COLO829 (cell line): Measurements from ENCODE around the gene PRDM1.
A peak's percentile ranks its signal among the peaks of the same experiment; 100 is the strongest.

ENCODE experiments used
- DNase-seq: peaks from one replicate; pipeline ENCODE4 v3.0.0; 2012; ENCODE audit warnings: low spot score

Gene PRDM1

DNA sequence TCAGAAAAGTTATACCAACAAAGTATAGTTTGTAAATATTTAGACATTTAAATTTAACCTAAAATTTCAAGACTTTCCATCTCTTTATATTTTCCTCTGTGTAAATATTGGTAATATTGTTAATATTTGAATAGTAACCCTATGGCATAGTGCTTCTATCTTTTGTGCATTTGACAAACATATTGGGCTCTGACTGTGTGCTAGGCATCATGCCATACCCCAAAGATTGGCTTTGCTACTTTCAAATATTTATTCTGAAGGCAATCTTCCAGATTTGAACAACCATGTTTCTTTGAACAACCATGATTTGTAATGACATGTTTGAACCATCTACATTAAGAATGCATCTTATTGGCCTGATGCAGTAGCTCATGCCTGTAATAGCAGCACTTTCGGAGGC, 15.5 kb upstream of the PRDM1 start:
- DNase-seq, result no peak

DNA sequence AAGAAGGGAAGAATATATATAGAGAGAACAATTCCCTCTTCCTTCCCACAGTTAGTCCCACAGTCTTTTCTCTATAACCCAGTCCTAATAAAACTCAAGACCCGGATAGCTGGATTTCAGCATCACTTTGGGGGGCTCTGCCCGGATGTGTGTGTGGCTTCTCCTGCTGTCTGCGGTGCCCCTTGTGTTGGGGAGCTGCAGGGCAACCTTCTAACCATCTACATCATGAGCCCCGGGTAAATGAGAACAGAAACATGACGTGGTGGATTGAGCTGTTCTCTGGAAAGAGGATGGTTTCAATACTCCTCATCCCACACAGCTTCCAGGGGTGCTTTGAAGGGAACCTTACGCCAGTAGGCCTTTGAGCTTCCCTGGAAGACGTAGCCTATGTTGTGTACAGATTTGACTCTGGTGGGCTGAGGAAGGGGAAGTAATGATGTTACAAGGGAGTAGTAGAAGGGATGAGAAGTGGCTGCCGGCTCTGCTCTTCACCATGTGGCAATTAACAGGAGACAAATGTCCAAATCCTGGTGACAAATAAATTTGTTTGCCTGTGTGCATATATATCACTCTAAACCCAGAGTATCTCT, 13.5 kb upstream of the PRDM1 start:
- DNase-seq, result no peak

DNA sequence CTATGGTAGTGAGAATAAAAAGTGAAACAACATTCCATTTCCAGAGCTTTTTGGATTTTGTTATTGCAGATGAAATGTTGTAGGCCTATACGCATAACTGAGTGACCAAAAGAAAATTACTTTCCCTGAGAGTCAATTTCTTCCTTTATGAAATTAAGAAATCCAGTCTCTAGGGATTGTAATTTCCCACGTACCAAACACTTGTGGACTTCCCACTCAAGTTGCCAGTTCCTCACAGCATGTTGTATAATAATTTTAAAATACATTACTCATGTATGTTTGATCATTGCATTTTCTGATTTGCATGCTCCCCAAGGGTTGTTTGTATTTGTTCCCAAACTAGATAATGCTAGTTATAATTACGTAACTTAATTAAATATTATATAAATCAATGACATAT, 12.0 kb upstream of the PRDM1 start:
- DNase-seq, result no peak

DNA sequence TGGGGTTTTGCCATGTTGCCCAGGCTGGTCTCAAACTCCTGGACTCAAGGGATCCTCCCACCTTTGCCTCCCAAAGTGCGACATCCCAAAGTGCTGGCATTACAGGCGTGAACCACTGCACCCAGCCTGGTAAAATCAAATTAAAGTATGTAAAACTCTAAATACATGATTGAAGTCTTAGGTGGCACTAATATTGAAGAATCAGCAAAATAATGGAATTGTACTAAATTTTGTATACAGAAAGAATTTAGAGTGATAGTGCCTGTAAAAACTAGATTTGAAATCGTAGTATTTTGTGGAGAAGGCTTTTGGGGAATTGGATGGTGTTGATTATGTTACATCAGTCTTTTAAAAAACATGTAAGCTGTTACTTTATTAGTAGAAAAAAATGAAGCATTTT, 10.0 kb upstream of the PRDM1 start:
- DNase-seq, result no peak

DNA sequence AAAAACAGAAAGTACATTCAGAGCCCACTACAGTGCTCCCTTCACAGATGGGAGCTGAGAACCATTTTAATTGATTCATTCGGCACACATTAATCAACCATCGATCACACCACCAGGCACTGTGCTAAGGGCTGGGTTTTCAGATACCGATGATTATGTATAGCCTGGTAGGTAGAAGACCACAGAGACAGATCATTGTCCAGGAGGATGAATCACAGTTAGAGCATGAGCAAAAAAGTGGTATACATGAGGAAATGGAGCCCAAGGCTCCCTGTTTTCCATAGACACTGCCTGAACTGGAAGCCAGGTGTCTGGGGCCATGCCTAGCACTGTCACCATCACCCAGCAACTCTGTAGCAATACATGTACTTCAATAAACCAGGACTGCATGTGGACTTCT, 9.0 kb upstream of the PRDM1 start:
- DNase-seq, result no peak

DNA sequence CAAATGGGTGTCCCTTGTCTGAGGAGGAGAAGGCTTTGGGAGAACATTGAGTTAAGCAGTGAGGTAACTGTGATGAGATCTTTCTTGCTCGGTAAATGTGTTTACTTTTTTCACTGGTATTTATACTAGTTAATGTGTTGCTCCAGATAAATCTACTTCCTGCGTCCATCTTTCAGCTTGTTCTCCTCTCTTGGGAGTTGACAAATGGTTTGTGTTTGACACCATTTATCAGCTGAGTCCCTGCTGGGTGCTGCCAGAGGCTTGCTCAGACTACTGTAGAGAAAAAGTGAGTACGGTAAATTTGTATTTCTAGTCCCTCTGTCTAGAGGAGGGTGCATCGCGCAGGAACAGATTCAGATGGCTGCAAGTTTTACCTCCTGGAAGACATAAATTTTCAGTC, 8.3 kb upstream of the PRDM1 start:
- DNase-seq, result no peak

DNA sequence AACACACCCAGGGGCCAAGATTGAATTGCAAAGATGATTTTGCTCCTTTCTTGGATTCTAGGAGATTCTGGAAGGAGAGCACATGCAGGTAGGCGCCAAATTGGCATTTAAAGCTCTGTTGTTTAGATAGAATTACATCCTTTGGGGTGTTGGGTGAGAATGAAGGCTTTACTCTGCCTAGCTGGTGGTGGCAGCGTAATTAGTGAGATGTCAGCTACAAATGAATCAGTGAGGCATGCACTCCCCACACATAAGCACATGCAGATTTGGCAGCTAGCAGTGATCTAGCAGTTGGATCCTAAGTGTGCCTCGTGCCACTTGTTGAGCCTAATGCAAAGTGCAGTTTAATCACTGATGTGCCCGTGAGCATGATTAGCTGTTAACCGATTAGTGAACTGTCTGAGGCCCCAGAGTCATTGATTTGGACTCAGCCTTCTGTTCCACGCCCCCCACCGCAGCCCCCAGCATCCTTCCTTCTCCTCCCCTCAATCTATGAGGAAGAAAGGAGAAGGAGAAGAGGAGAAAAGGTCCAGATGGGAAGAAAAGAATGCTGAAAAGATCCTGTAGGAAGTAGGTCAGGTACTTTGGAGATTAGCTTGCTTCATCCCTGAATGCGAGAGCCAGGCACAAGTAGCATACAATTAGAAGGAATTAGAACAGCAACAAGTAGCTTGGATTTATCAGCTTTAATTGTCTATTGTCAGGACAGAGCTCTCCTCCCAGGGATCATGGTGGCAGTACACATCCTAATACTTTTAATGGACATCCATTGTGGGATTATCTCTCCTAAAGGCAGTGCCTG, 6.0 kb upstream of the PRDM1 start:
- no peak for DNase-seq

DNA sequence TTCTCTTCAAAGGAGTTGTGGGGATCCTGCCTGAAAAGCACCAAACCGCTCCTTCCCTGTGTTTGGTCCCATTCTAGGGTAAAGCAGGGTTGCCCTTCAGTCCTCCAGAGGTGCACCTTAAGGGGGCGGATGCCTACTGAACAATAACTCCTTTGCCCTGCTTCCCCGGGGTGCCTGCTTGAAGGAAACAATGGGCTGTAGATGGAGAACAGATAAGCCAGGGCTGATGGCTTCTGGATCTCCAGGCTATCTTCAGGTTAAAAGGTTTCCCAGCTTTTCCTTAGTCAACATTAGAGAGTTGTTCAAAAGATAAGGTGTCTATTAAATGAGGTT, 5.4 kb upstream of the PRDM1 start:
- DNase-seq, result no peak

DNA sequence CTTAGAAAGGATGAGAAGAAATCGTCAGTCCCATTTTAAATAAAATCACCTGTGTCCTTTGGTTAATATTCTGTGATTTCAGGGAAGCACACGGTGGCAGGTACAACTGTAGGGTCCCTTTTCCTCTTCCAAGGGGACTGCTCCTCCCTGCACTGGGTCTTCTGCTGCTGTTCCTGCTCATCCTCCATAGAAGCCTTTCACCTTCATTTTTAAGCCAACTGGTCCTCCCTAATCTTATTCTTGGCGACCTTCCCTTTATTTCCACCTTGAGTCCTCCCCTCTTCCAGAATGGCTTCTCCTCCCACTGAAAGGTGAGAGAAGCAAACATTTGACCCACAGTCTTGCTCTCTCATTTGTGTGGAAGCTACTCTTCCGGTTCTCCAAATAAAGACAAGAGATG, 4.4 kb upstream of the PRDM1 start:
- DNase-seq, result no peak

DNA sequence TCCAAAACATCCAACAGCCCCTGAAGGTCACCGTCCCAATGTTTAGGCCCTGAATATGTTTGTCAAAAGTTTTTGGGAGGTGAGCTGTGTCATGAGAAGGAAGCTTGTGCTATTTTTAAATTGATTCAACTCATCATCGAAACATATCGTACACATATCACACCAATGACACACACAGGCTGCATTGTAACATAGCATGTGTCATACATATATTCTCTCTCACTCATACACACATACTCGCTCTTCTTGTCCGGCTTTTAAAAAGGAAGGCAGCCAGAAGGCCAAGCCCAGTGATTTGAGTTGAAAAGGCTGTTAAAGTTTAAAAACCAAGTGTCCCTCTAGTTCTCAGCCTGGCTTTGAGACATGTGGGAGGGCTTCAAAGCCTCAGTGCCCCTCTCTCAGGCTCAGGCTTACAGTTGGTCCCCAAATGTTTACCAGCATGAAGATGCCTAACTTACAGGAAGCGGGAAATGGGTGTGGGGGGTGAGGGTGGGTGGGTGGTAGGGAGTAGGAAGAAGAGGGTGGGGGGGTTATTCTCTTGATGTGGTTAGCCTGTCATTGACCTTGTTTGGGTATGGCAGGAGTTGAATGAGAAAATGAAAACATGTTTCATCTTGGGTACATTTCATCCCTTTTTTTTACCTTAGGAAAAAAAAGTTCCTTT, 3.3 kb upstream of the PRDM1 start:
- peak; percentile 10 for DNase-seq

DNA sequence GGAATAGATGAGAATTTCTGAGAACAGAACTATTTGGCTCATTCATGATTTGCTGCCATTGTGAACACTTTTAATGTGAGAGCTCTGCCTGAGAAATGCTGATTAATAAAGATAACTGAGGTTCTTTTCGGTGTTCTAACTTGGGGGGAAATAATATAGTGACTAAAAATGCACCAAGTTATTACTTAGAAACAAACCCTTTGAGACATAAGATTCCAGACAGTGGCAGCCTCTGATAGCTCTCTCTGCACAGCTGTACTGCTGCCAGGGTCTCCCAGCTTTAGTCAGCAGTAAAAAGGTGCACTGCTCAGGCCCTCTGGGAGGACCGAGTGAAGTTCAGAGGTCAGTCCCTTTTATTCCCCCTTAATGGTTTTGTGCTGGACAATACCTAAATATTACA, 2.5 kb upstream of the PRDM1 start:
- DNase-seq, result no peak

DNA sequence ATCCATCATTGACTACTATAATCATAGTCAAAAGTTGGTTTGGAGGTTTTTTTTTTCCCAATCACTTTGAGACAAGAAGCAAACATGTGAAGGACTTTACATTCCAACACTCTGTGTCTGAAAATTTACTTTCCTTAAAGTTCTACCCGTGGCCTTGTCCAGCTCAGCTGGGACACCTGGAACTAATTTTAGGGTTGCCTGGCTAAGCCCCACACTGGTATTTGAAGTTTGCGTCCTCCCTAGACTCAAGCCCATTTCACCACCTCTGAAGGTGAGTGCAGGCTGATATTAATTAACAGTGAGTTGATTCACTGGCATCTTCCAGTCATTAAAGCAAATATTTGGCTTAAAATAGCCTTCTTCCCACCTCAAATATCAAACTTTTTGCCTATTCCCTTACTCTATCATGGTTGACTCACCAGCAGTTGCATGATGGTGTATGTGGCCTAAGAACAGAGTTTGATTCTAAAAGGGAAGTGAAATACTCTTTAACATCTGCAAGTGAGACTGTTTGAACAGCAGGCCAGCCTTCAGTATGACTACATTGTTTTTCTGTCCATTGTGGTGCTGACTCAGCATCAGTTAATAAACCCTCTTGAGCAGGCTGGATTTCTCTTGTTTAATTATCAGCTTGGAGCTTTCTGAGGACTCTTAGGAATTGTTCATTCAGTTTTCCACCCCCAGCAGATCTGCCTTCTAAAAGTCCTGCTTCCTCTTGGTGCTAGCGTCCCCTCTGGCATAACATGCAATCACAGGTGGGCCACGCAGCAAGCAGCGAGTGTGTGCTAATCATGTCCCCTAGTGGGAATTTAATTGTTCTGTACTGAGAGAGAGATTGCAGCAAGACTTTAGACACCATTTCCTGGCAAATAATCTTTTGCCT, 1.8 kb upstream of the PRDM1 start:
- no peak for DNase-seq

DNA sequence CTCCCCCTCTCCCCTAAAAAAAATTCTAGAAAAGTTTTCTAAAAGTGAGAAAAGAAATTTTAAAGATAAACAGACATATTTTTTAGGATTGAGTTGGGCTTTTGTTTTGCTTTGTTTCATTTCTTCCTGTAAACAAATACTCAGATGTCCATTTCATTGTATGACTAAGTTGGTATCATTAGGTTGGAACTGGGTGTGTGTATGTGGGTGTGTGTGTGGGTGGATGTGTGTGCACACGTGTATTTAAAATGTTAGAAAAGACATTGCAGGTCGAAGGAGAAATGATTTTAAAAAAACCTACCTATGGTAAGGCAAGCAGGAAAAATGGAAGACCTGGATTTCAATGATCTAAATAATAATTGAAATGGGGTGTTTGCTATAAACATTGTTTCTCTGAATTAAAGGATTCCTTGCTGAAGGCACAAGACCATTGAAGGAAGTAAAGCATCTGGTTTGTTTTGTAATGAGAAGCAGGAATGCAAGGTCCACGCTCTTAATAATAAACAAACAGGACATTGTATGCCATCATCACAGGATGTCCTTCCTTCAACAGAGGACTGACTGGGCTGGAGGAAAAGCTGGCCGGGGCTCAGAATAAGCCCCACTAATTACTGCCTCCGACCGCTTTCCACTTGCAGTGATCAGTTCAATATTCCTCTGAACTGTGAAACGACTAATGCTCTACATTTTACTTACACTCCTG, 996 bp upstream of the PRDM1 start:
- peak; percentile 51 for DNase-seq

DNA sequence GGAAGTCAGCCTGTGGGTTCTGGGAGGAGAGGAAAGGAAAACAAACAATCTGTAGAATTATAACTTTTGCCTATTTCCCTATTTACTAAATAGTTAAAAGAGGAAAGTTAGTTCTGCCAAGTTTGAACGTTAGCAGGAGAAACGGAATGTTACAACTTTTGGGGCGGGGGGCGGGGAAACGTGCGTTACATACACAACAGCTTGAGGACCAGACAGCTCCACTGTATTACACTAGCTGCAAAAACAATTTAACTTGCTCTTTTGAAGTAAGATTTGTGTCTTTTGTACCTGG, 498 bp upstream of the PRDM1 start:
- no peak for DNase-seq

DNA sequence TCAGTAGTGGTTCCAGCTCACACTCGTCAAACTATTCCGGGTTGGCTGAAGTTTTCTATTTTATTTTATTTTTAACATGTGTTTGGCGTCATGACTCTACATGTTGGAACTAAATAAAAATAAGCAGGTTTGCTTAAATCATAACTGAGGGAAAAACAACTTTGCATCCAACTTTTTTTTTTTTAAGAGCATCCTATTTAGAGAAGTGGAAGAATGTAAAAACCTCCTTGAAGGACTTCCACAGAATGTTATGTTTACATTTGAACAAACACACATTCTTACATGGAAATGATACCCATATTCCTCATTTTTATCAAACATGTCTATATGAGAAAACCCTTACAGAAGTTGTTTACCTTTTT, 659 bp downstream of the PRDM1 start:
- DNase-seq, result no peak

DNA sequence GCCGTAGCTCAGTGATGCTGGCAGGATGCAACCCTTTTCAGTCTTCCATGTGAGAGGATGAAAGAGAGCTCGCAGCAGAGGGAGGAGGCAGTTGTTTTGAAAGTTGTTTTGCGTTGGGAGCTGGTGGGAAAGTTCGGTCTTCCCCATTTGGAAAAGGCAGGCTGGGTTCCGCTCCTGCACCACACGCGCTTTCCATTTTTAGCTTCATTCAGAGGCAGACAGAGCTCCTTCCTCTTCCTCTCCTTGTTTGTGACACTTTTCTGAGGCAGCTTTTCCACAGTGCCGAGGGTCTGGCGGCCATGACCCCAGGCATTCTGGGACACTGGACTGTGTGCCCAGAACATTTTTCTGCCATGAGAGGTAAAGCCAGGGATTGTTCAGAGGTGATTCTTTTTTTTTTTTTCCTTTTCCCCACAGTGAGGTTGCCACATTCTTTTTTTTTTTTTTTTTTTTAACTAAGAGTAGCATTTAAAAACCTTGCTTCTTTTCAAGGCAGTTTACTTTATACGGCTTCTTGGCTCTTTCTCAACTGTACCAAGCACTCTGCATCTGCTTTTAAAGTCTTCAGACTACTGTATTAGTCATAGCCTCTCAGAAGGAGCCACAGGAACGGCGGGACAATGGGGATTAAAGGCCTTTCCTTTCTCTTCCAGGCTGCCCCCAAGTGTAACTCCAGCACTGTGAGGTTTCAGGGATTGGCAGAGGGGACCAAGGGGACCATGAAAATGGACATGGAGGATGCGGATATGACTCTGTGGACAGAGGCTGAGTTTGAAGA, 1.6 kb downstream of the PRDM1 start:
- DNase-seq, result no peak

DNA sequence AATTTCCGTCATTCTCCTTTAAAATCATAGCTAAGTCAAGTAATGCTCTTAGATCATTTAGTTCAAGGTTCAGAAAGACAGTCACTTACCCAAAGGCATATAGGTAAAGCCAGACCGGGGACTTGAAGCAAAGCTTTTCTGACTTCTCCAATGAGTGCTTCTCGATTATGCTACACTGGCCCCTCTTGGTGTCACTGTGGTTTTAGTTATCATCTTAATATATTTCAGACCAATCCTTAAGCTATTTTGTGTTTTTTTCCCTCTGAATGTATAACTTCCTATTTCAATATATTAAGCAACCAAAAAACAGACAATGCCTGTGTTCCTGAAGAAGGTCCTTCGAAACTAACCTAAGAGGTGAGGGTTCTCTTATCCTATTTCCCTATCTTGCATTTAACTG, 3.9 kb downstream of the PRDM1 start:
- no peak for DNase-seq

DNA sequence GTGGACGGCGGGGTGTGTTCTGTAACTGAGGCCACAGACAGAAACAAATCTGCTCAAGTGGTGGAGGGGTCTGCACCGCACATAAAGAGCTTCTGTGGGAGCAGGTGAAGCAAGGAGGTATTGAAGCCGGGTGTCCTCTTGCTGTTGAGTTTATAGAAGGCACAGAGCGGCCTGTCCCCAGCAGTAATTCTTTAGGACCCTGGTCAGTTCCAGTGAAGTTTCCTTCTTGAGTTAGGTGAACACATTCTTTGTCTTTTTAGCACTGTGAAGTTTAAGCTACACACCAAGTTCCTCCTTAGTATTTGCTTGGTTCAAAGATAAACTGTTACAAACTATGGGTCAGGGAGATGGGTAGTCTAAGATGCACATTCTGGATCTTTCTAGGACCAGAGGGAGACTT, 6.1 kb downstream of the PRDM1 start:
- no peak for DNase-seq

DNA sequence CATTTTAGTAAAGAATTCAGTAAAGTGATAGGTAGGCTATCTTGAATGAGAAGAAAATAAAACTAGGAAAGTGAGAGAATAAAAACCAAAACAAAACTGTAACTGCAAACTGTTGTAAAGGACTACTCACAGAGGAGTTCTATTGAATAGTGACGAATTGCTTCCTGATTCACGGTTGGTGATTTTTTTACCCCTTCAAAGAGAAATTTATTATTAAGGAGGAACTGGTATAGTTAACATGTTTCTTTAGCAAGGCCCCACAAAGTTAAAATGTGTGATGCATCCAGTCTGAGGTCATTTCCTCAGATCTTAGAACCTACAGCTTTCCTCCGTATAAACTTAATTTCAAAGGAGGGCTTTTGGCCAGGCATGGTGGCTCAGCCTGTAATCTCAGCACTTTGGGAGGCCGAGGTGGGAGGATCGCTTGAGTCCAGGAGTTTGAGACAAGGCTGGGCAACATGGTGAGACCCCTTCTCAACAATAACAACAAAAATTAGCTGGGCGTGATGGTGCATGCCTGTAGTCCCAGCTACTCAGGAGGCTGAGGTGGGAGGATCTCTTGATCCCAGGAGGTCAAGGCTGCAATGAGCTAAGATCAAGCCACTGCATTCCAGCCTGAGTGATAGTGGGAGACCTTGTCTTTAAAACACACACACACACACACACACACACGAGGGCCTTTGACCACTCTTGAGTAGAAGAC, 8.3 kb downstream of the PRDM1 start:
- no peak for DNase-seq

DNA sequence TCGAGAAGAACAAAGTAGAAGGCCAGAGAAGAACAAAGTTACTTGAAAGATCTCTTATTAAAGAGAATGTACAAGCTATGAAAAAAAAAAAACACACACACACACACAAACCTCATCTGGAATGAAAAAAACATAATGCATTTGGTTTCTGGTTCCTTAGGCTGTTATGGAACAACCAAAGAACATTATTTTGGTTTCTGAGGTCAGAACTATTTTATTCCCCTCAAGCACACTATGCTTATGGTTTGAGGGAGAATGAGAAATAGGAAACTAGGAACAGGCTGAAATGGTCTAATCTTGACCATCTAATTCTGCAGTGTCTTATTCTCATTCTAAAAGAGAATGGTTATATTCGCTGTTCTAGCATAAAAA, 8.8 kb downstream of the PRDM1 start:
- DNase-seq, result no peak
